Ectodermal cell (in vitro differentiated cells): ENCODE measurements around the gene L3MBTL1.

Experiments
- H3K27ac ChIP-seq: 2 replicates; pipeline ENCODE4 v1.7.0; 2013; ENCODE audit warnings: mild to moderate bottlenecking, low read depth, low read length; ENCODE audit not compliant: insufficient read depth, poor library complexity, severe bottlenecking
- H3K27me3 ChIP-seq: 2 replicates; pipeline ENCODE4 v1.7.0; 2013; ENCODE audit warnings: mild to moderate bottlenecking, low read length; ENCODE audit not compliant: insufficient read depth, control insufficient read depth, poor library complexity, severe bottlenecking
- H3K36me3 ChIP-seq: one replicate; pipeline ENCODE4 v1.7.0; 2013; ENCODE audit warnings: low read length; ENCODE audit not compliant: control insufficient read depth, insufficient read depth
- H3K4me1 ChIP-seq: one replicate; pipeline ENCODE4 v1.7.0; 2013; ENCODE audit warnings: low read length; ENCODE audit not compliant: control insufficient read depth, insufficient read depth
- H3K4me3 ChIP-seq: 2 replicates; pipeline ENCODE4 v1.7.0; 2013; ENCODE audit warnings: low read depth, low read length, control low read depth; ENCODE audit not compliant: insufficient read depth
- H3K9me3 ChIP-seq: 2 replicates; pipeline ENCODE4 v1.7.0; 2013; ENCODE audit warnings: mild to moderate bottlenecking, low read length, moderate library complexity; ENCODE audit not compliant: control insufficient read depth
- WGBS, 2 experiments: methylation state at CpG; one replicate each; pipeline ENCODE4 v1.1.7; 2013; ENCODE audit warnings: missing lambda C conversion rate in 2 of 2; 5-methylcytosine and 5-hydroxymethylcytosine counted together

The L3MBTL1 gene

DNA sequence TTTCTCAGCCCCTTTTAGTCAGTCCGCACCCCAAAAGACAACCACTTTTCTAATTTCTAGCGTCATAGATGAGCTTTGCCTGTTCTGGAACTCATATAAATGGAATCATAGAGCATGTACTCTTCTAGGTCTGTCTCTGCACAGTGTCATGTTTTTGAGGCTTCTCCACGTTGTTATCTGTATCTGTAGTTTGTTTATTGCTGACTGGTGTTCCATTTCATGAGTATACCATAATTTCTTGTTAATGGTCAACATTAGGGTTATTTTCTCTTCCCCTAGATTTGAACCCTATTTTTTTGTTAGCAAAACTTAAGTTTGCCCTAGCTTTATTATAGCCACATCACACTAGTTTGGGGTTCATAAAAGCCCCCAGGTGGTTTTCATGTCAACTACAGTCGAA is 35.2 kb downstream of the L3MBTL1 start:
- 67 to 70% methylated on average over 4 of the region's 4 CpGs for WGBS, 2 experiments
- H3K4me3 ChIP-seq: no peak overlapping the region
- H3K4me1 ChIP-seq: no peaks in the 10 kb centered on the region
- H3K36me3 ChIP-seq: no peaks in the 10 kb centered on the region
- H3K27ac ChIP-seq: no peak overlapping the region
- H3K27me3 ChIP-seq: no peaks in the 10 kb centered on the region
- no peaks in the 10 kb centered on the region for H3K9me3 ChIP-seq

DNA sequence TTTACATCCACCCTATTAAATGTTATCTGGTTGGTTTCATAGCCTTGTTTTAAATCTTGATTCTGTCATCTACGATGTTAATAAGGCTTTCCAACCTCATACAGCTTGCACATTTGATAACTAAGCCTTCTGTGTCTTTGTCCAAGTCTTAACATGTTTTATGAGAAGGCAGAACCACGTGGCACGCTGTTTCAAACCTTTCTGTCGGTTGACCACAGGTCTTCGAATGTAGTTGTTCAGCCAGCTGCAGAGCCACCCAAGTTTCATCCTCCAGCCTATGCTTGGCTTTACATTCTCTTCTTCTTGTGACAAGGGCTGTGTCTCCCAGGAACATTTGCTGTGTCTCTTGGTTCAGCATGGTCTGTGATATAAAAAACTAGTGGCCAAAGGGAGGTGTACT is 35.6 kb downstream of the L3MBTL1 start:
- Histone ChIP-seq H3K4me1 (no peaks in the 10 kb centered on the region), H3K9me3 (no peaks in the 10 kb centered on the region), H3K36me3 (no peaks in the 10 kb centered on the region), H3K4me3 (no peak overlapping the region), H3K27ac (no peak overlapping the region), H3K27me3 (no peaks in the 10 kb centered on the region)
- 93 to 97% methylated on average over 5 of the region's 5 CpGs for WGBS, 2 experiments

DNA sequence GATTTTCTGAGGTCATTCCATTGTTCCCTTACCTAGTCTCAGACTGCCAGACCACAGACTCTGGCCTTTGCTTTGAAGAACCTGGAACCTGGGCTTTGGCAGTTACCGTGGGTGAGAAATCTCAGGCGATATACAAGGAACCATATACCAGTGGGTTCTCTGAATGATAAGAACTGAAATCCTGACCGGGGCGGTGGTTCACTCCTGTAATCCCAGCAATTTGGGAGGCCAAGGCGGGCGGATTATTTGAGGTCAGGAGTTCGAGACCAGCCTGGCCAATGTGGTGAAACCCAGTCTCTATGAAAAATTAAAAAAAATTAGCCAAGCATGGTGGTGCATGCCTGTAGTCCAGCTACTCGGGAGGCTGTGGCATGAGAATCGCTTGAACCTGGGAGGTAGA is 37.0 kb downstream of the L3MBTL1 start:
- Histone ChIP-seq H3K36me3 (no peaks in the 10 kb centered on the region), H3K27me3 (no peaks in the 10 kb centered on the region), H3K4me3 (no peak overlapping the region), H3K9me3 (no peaks in the 10 kb centered on the region), H3K27ac (no peak overlapping the region), H3K4me1 (no peaks in the 10 kb centered on the region)
- 91 to 96% methylated on average over 9 of the region's 9 CpGs for WGBS, 2 experiments

DNA sequence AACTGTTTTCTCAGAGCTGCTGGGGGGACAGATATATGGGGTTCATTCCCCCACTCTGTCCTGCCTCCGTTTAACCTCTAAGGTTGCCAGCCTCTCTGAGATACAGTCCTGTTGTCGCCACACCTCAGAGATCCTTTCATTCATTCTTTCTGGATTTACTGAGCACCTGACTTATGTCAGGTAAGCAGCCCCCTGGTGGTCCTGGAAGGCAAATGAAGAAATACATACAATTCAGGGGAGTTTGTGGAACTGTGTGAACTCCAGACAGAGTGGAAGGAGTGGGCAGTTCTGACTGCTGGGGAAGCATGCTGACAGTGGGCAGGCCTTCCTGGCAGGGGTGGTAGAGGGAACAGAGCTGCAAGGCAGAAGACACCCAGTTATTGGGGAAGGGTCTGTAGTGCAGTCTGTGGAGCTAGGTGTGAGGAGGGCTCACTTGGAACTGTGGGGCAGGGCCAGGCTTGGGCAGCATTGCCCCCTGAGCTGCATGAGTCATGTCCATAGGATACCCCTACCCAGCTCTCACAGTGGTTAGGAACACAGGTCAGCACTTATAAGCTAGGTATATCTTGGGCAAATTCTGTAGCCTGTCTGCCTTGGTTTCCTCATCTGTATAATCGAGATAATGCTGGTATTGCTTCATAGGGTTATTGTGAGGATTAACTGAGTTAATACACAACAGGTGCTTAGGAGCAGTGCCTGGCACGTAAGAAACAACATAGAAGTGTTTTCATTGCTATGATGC is 38.5 kb downstream of the L3MBTL1 start:
- Histone ChIP-seq H3K9me3 (no peaks in the 10 kb centered on the region), H3K27ac (no peak overlapping the region), H3K36me3 (no peaks in the 10 kb centered on the region), H3K4me1 (no peaks in the 10 kb centered on the region), H3K27me3 (no peaks in the 10 kb centered on the region), H3K4me3 (no peak overlapping the region)
- WGBS, 2 experiments: 91 to 94% methylated on average over 4 of the region's 4 CpGs

DNA sequence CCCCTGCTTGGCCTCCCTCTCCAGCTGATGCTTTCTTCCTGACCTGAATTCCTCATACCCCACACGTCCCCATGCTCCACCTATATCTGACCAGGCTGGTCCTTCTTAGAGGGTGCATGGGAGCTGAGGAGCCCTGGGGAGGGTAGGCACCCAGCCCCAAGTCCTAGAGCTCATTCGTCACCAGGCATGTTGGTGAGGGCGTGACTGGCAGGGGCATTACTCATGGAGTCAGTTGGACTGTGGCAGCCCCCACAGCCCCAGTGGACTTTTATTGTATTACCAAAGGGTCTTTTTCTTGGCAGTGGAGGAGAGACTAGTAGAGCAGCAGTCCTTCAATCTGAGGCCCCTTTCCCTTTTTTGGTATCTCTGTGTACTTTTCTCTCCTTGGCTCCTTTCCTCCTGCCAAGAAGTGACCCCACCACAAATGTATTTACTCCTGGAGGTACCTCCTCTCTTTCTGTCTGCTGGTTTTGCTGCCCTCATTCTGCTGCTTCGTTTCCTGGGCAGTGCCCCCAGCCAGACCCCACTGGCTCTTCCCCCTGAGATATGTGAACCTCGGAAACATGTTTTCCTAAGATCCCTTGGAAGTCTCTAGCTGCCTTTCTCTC is 40.9 kb downstream of the L3MBTL1 start:
- H3K4me1 ChIP-seq: no peaks in the 10 kb centered on the region
- 72 to 78% methylated on average over 5 of the region's 5 CpGs for WGBS, 2 experiments
- no peak overlapping the region for H3K27ac ChIP-seq
- H3K9me3 ChIP-seq: no peaks in the 10 kb centered on the region
- H3K27me3 ChIP-seq: no peaks in the 10 kb centered on the region
- no peaks in the 10 kb centered on the region for H3K36me3 ChIP-seq
- no peak overlapping the region for H3K4me3 ChIP-seq

DNA sequence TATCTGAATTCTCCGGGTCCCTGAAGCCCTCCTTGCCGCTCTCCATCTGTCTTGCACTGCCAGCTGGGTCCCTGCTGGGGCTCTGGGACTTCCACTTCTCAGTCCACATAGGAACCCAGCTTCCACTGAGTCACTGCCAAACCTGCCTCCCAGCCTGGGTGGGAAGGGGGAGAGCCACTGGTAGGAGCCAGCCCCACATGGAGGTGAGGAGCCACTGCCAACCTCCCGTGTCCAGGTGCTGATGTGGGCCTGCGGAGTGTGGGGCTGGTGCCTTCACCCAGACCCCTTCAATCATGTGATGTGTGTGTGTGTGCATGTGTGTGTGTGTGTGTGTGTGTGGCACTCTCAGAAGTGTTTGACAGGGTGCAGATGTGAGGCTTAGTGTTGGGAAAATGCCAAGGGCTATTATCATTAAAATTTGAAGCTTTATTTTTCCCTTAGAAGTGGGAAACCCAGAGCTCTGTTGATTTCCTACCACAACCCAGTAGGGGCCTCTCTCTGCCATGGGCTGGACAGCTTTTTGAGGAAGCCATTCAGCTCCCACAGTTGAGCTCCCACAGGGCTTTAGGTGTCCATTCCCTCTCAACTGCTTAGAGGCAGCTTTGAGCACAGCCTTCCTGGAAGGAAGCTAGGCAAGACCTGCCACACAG is 42.0 kb downstream of the L3MBTL1 start:
- no peaks in the 10 kb centered on the region for H3K36me3 ChIP-seq
- H3K4me1 ChIP-seq: no peaks in the 10 kb centered on the region
- no peak overlapping the region for H3K4me3 ChIP-seq
- no peaks in the 10 kb centered on the region for H3K27me3 ChIP-seq
- H3K9me3 ChIP-seq: no peaks in the 10 kb centered on the region
- no peak overlapping the region for H3K27ac ChIP-seq
- 92 to 95% methylated on average over 4 of the region's 4 CpGs for WGBS, 2 experiments

DNA sequence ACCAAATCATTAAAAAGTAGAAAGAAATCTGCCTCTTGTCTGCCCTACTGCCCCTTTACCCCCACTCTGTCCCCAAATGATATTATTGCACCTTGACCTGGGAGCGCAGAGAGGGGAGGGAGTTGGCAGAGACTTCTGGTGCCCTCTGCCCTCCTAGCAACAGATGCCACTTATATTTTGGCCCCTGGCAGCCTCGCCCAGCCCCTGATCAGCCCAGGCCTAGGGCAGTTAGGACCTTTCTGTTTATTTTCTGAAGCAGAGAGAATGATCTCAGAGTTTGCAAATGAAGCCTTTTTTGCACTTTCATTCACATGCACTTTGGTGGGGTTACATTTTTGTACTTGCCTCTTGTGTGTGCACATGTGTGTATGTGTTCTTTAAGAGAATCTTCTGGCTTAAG is 43.0 kb downstream of the L3MBTL1 start:
- H3K4me3 ChIP-seq: no peak overlapping the region
- H3K36me3 ChIP-seq: no peaks in the 10 kb centered on the region
- no peaks in the 10 kb centered on the region for H3K27me3 ChIP-seq
- no peaks in the 10 kb centered on the region for H3K9me3 ChIP-seq
- 89 to 98% methylated on average over 2 of the region's 2 CpGs for WGBS, 2 experiments
- H3K27ac ChIP-seq: no peak overlapping the region
- no peaks in the 10 kb centered on the region for H3K4me1 ChIP-seq

DNA sequence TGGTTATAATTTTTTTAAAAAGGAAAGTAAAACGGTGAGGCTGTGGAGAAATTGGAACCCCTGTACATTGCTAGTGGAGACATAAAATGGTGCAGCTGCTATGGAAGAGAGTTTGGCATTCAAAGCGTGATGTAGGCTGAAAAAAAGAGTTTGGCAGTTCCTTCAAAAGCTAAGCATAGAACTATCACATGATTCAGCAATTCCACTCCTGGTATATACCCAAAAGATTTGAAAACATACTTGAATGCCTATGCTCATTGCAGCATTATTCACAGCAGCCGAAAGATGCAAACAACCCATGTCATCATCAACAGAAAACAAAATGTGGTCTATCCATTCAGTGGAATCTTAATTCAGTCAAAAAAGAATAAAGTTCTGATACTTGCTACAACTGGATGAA is 46.9 kb downstream of the L3MBTL1 start:
- 93 to 94% methylated on average over 3 of the region's 3 CpGs for WGBS, 2 experiments

DNA sequence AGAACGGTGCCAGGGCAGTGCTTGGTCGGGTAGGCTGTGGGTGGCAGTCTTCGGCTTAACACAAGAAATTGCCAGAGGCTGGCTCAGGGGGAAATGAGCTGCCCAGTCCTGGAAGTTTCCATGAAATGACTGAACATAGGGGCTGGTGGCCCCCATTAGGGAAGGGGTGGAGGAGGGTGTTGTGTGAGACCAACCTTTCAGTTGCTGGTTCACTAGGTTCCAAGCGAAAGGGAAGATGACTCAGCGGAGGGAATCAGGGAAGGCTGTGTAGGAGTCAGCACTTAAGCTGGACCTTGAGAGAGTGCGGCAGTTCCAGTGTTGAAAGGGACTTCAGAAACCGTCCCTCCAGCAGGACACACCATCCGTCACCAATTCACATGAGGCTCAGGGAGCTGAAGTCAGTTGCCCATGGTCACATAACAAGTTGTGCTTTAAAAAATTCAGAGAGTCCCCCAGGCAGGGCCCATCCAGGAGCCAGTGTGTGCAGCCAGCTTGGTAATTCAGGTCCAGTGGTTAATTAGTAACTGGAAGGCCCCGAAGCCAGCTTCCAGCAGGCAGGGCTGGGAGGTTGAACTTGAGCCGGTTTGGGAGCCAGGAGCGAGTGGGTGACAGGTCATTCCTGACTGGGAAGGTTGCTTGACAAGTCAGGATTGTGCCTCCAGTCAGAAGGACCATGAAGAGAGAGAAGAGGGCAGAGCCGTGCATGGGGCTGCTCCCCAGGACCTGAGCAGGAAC is 51.1 kb downstream of the L3MBTL1 start, which contains the start of gene SGK2:
SGK2 (plus strand) TSS at position 616 of the 735 bp plus-strand sequence. CDS start 7,469 bp downstream, outside the sequence.
- Histone ChIP-seq H3K27me3 (no peaks in the 10 kb centered on the region), H3K9me3 (no peaks in the 10 kb centered on the region), H3K4me3 (no peak within 1 kb of the TSS), H3K4me1 (no peaks in the 10 kb centered on the region), H3K27ac (no peak within 1 kb of the TSS), H3K36me3 (no peaks in the 10 kb centered on the region)
- WGBS, 2 experiments: 89 to 92% methylated on average over 12 of the region's 12 CpGs

More for the DNA sequence above, 46.9 kb downstream of the L3MBTL1 start:
- H3K36me3 ChIP-seq: no peaks in the 10 kb centered on the region
- H3K4me1 ChIP-seq: no peaks in the 10 kb centered on the region
- no peaks in the 10 kb centered on the region for H3K9me3 ChIP-seq
- no peak overlapping the region for H3K27ac ChIP-seq
- H3K4me3 ChIP-seq: no peak overlapping the region
- H3K27me3 ChIP-seq: no peaks in the 10 kb centered on the region
